Activated B cell treated with CpG ODN at 0.5 μM for 24 hours (primary cell): ENCODE data around the gene CUL4A. TPM values are rescaled to one million over a fixed set of nuclear protein-coding genes. Genes with fewer than 3 reads are reported as not detected.

ENCODE experiments used
- ATAC-seq: fragments of 200-7000 bp; cut with Tn5 transposase; one replicate; pipeline ENCODE4 v1.10.0; 2021; ENCODE audit warnings: low read depth, mild to moderate bottlenecking, moderate library complexity
- CTCF ChIA-PET: fragments of 350-600 bp; sonication (Branson Sonifier 250); formaldehyde crosslinking; loops from one replicate; lab custom pipeline; 2021; ENCODE audit warnings: antibody characterized with exemption; lab: Charles Lee
- POLR2A ChIA-PET: fragments of 350-600 bp; sonication (Branson Sonifier 250); formaldehyde crosslinking; loops from one replicate; lab custom pipeline; 2021; ENCODE audit warnings: antibody characterized with exemption; lab: Charles Lee
- DNase-seq: peaks from one replicate; pipeline ENCODE4 v3.0.0; 2022
- H3K27ac Mint-ChIP-seq: one replicate; pipeline ENCODE4 v1.8.0; 2020; ENCODE audit warnings: mixed read lengths
- H3K27me3 Mint-ChIP-seq: one replicate; pipeline ENCODE4 v1.8.0; 2021; ENCODE audit warnings: mixed read lengths
- H3K36me3 Mint-ChIP-seq: one replicate; pipeline ENCODE4 v1.8.0; 2021; ENCODE audit warnings: low read depth, mixed read lengths
- H3K4me1 Mint-ChIP-seq: one replicate; pipeline ENCODE4 v1.8.0; 2021; ENCODE audit warnings: mixed read lengths
- H3K4me3 Mint-ChIP-seq: one replicate; pipeline ENCODE4 v1.8.0; 2020; ENCODE audit warnings: mild to moderate bottlenecking, mixed read lengths
- H3K9me3 Mint-ChIP-seq: one replicate; pipeline ENCODE4 v1.8.0; 2020; ENCODE audit warnings: mixed read lengths
- CTCF ChIP-seq: fragments of 200-600 bp; IDR thresholded peaks from one replicate; pipeline ENCODE4 v1.8.0; 2022; ENCODE audit warnings: antibody characterized with exemption, mild to moderate bottlenecking
- intact Hi-C: fragments of 100-400 bp; cut with micrococcal nuclease; formaldehyde crosslinking; loops from one replicate; pipeline ENCODE4 v1.15.1; 2024
- total RNA-seq: library from RNA; stranded (reverse); gene quantifications from 2 replicates; pipeline ENCODE4 v1.2.3, GENCODE V29; 2022

CUL4A gene
- total RNA-seq, 1 donor from 2014 or later, result 77.2 TPM

- CTCF ChIA-PET, result interaction anchor here (0.8 kb wide), 1 partner anchor 209 kb away, joined by 3 read pairs; no protein-coding TSS in a partner anchor
- H3K4me3 Mint-ChIP-seq, result no peak overlapping the region
- H3K27ac Mint-ChIP-seq, result no peak overlapping the region
- peaks cover 82% of the 10 kb centered on the region for H3K36me3 Mint-ChIP-seq
- no peaks in the 10 kb centered on the region for H3K9me3 Mint-ChIP-seq
- H3K27me3 Mint-ChIP-seq, result no peaks in the 10 kb centered on the region
- no peak for TF ChIP-seq CTCF
- intact Hi-C loops, result no loop called here
- H3K4me1 Mint-ChIP-seq, result peaks cover 3% of the 10 kb centered on the region
- DNase-seq (no peak), ATAC-seq (no peak)
- POLR2A ChIA-PET, result interaction anchor here (1.9 kb wide), 1 partner anchor 25 kb away, joined by 4 read pairs; the partner anchor contains the start of gene CUL4A
Measured at GRCh38 chr13:113184568-113185440, 24.6 kb upstream of the CUL4A start.

DNA sequence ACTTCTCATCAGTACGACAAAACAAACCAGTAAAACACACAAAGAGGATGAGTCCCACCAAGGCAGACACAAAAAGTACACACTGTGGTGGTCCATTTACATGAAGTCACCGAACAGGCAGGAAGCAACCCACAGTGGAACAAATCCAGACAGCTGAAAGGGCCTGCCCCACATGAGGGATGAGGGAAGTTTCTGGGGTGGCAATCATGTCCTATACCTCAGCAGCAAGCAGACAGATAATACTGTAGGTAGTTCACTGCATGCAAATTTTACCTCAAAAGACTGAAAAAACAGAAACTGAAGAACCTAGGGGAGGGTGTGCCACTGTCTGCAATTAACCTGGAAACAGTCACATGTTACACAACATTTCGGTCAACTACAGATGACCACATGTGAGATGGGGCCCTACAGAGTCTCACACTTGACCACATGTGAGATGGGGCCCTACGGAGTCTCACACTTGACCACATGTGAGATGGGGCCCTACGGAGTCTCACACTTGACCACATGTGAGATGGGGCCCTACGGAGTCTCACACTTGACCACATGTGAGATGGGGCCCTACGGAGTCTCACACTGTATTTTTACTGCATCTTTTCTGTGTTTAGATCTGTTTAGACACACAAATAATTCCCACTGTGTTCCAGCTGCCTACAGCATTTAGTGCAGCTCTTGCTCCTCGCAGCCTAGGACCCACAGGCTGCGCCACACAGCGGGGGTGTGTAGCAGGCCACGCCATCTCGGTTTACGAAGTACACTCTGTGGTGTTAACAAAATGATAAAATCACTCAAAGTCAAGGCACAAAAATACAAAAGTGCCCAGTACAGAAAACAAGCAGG, 23.1 kb upstream of the CUL4A start:
- ChIA-PET POLR2A (no interaction called here), CTCF (no interaction called here)
- intact Hi-C loops, result no loop called here
- Mint-ChIP-seq H3K36me3 (peaks cover 77% of the 10 kb centered on the region), H3K9me3 (no peaks in the 10 kb centered on the region), H3K4me3 (no peak overlapping the region), H3K4me1 (peaks cover 3% of the 10 kb centered on the region), H3K27me3 (no peaks in the 10 kb centered on the region), H3K27ac (no peak overlapping the region)
- no peak for TF ChIP-seq CTCF
- DNase-seq, result no peak
- no peak for ATAC-seq

DNA sequence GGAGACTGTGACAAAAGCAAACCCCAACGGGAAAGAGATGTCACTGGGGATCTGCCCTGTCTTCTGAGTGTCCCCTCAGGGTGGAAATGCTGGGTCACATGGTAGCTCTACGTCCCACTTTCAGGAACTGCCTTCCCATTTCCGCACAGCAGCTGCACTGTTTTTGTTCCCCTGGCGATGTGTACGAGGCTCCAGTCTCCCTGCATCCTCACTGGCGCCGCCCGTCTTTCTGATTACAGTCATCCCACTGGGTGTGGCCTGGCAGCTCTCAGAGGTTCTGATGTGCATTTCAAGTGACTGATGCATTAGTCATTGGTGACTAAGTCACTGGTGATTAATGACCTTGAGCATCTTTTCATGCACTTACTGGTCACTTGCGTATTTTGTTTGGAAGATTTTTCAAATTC, 22.1 kb upstream of the CUL4A start:
- H3K36me3 Mint-ChIP-seq, result peaks cover 74% of the 10 kb centered on the region
- ATAC-seq, result no peak
- ChIA-PET CTCF (no interaction called here), POLR2A (no interaction called here)
- DNase-seq, result no peak
- no peak overlapping the region for H3K27ac Mint-ChIP-seq
- H3K27me3 Mint-ChIP-seq, result no peaks in the 10 kb centered on the region
- intact Hi-C loops, result no loop called here
- H3K4me3 Mint-ChIP-seq, result no peak overlapping the region
- H3K9me3 Mint-ChIP-seq, result no peaks in the 10 kb centered on the region
- peaks cover 3% of the 10 kb centered on the region for H3K4me1 Mint-ChIP-seq
- no peak for TF ChIP-seq CTCF

GRCh38 chr13:113187883-113188665, 21.3 kb upstream of the CUL4A start:
- intact Hi-C loops, result no loop called here
- POLR2A ChIA-PET, result no interaction called here
- Mint-ChIP-seq H3K9me3 (no peaks in the 10 kb centered on the region), H3K27ac (no peak overlapping the region), H3K27me3 (no peaks in the 10 kb centered on the region), H3K36me3 (peaks cover 77% of the 10 kb centered on the region), H3K4me1 (peaks cover 3% of the 10 kb centered on the region), H3K4me3 (no peak overlapping the region)
- ATAC-seq, result no peak
- DNase-seq, result no peak
- CTCF ChIA-PET, result no interaction called here
- TF ChIP-seq CTCF, result no peak
